ENCODE data around the gene SNRNP35. TPM values are rescaled to one million over a fixed set of nuclear protein-coding genes. Genes with fewer than 3 reads are reported as not detected.
A peak's percentile ranks its signal among the peaks of the same experiment; 100 is the strongest.

Gene SNRNP35
- total and polyA plus RNA-seq, 9 of the 15 experiments (the other 6 are each of a cell fraction or from before 2014, with no cell fraction given): 17.7 to 41.0 (median 25.5) TPM

GRCh38 chr12:123457980-123458779 is at the start of gene SNRNP35 (continued):
- TF ChIP-seq ZNF518B (CRISPR knock-in tag; IDR thresholded peaks at IDR 0.05) (no peak), SIX5 (IDR thresholded peaks at IDR 0.05; ENCODE audit: borderline replicate concordance in 1 of 2, insufficient read depth in 1 of 2, low read depth in 1 of 2, low read length in 2 of 2) (peak; percentile 22 to 26; a peak in 2 of 4 replicates), RFX1 (IDR thresholded peaks at IDR 0.05) (no peak), ZNF143 (CRISPR knock-in tag; IDR thresholded peaks at IDR 0.05) (peak; percentile 57; the same call in 1 of the 2 replicates), E2F1 (CRISPR knock-in tag; IDR thresholded peaks at IDR 0.05) (peak; percentile 72), PRPF4 (IDR thresholded peaks at IDR 0.05; ENCODE audit: insufficient read depth, low read depth, low read length, poor library complexity, severe bottlenecking) (no peak), ZNF76 (CRISPR knock-in tag; IDR thresholded peaks at IDR 0.05; ENCODE audit: borderline replicate concordance) (no peak), ZEB2 (IDR thresholded peaks at IDR 0.05) (peak; percentile 100), ARID3B (CRISPR knock-in tag; IDR thresholded peaks at IDR 0.05; ENCODE audit: borderline replicate concordance) (no peak), STAT6 (CRISPR knock-in tag; IDR thresholded peaks at IDR 0.05) (no peak), SMARCE1 (IDR thresholded peaks at IDR 0.05) (peak; percentile 15; the same call in 1 of the 2 replicates), ZBTB1 (CRISPR knock-in tag; IDR thresholded peaks at IDR 0.05; ENCODE audit: borderline replicate concordance, low read depth) (peak; percentile 46; the same call in 1 of the 2 replicates), ZNF224 (CRISPR knock-in tag; IDR thresholded peaks at IDR 0.05) (no peak; the same call in 1 of the 2 replicates), ZNF316 (IDR thresholded peaks at IDR 0.05) (peak; percentile 60; the same call in 1 of the 2 replicates), ZBTB12 (CRISPR knock-in tag; IDR thresholded peaks at IDR 0.05) (0 out of 2 replicates have a peak, but pooled peaks have one; percentile 13)

Data from K562 (cell line).